ENCODE measurements around the gene CAPN8. TPM values are rescaled to one million over a fixed set of nuclear protein-coding genes. Genes with fewer than 3 reads are reported as not detected.

The CAPN8 gene
- total and polyA plus RNA-seq, 11 donors, result not detected

GRCh38 chr1:223629126-223629457, 36.4 kb downstream of the CAPN8 start:
- WGBS, 4 donors, result 66 to 82% (median 71%) methylated on average over 3 of the region's 3 CpGs
- Histone ChIP-seq H3K9me3 (no peaks in the 10 kb centered on the region), H3K36me3 (no peaks in the 10 kb centered on the region), H3K4me1 (no peaks in the 10 kb centered on the region), H3K27ac (no peak overlapping the region), H3K27me3 (peaks cover 0 to 20% (median 0%) of the 10 kb centered on the region in 9 donors), H3K4me3 (no peak overlapping the region)
- ATAC-seq (no peak), DNase-seq (no peak)
- intact Hi-C loops (cut with DNase I), result no loop called here
- TF ChIP-seq POLR2A (IDR thresholded peaks at IDR 0.05) (no peak), CTCF (IDR thresholded peaks at IDR 0.05) (no peak)

GRCh38 chr1:223628233-223629125, 37.0 kb downstream of the CAPN8 start:
- no peaks in the 10 kb centered on the region for H3K4me1 ChIP-seq
- H3K4me3 ChIP-seq, result no peak overlapping the region
- peak; percentile 38 to 62 (median 50) for TF ChIP-seq CTCF (IDR thresholded peaks at IDR 0.05)
- TF ChIP-seq POLR2A (IDR thresholded peaks at IDR 0.05), result no peak
- no peaks in the 10 kb centered on the region for H3K36me3 ChIP-seq
- H3K27me3 ChIP-seq, result peaks cover 0 to 15% (median 0%) of the 10 kb centered on the region in 9 donors
- H3K27ac ChIP-seq, result no peak overlapping the region
- 49 to 64% (median 56%) methylated on average over 10 to 13 of the region's 13 CpGs for WGBS, 4 donors
- ATAC-seq (peak; percentile 42 to 73 (median 59)), DNase-seq (peak in 2 of 5 donors; percentile 38 to 43)
- H3K9me3 ChIP-seq, result no peaks in the 10 kb centered on the region
- intact Hi-C loops (cut with DNase I), result no loop called here

GRCh38 chr1:223622132-223622842, 43.2 kb downstream of the CAPN8 start:
- H3K4me1 ChIP-seq, result peaks cover 0 to 5% (median 0%) of the 10 kb centered on the region in 12 donors
- no peak overlapping the region for H3K27ac ChIP-seq
- H3K9me3 ChIP-seq, result no peaks in the 10 kb centered on the region
- TF ChIP-seq CTCF (IDR thresholded peaks at IDR 0.05), result no peak
- intact Hi-C loops (cut with DNase I), result no loop called here
- DNase-seq (no peak), ATAC-seq (no peak)
- no peaks in the 10 kb centered on the region for H3K27me3 ChIP-seq
- H3K4me3 ChIP-seq, result no peak overlapping the region
- 76 to 84% (median 82%) methylated on average over 17 of the region's 17 CpGs for WGBS, 4 donors
- H3K36me3 ChIP-seq, result no peaks in the 10 kb centered on the region

- Histone ChIP-seq H3K36me3 (no peaks in the 10 kb centered on the region), H3K4me3 (no peak overlapping the region), H3K9me3 (no peaks in the 10 kb centered on the region), H3K27me3 (no peaks in the 10 kb centered on the region), H3K27ac (peak overlapping the region in 1 of 12 donors; percentile 42), H3K4me1 (peaks cover 0 to 5% (median 0%) of the 10 kb centered on the region in 12 donors)
- no peak for DNase-seq
- WGBS, 4 donors, result 88 to 93% (median 90%) methylated on average over 10 of the region's 10 CpGs
- ATAC-seq, result no peak
- intact Hi-C loops (cut with DNase I), result no loop called here
- TF ChIP-seq POLR2A (IDR thresholded peaks at IDR 0.05), result no peak
- no peak for TF ChIP-seq CTCF (IDR thresholded peaks at IDR 0.05)
Measured at GRCh38 chr1:223621312-223621734, 44.2 kb downstream of the CAPN8 start.
